GM18870 (cell line): ENCODE measurements around the gene KIF12.

Experiments used
- ATAC-seq: cut with Tn5 transposase; IDR thresholded peaks from one replicate; pipeline ENCODE4 v1.9.1; 2021; ENCODE audit warnings: moderate library complexity; ENCODE audit not compliant: unreplicated experiment

Gene KIF12

GRCh38 chr9:114123031-114123977, 24.2 kb upstream of the KIF12 start:
- ATAC-seq = no peak

DNA sequence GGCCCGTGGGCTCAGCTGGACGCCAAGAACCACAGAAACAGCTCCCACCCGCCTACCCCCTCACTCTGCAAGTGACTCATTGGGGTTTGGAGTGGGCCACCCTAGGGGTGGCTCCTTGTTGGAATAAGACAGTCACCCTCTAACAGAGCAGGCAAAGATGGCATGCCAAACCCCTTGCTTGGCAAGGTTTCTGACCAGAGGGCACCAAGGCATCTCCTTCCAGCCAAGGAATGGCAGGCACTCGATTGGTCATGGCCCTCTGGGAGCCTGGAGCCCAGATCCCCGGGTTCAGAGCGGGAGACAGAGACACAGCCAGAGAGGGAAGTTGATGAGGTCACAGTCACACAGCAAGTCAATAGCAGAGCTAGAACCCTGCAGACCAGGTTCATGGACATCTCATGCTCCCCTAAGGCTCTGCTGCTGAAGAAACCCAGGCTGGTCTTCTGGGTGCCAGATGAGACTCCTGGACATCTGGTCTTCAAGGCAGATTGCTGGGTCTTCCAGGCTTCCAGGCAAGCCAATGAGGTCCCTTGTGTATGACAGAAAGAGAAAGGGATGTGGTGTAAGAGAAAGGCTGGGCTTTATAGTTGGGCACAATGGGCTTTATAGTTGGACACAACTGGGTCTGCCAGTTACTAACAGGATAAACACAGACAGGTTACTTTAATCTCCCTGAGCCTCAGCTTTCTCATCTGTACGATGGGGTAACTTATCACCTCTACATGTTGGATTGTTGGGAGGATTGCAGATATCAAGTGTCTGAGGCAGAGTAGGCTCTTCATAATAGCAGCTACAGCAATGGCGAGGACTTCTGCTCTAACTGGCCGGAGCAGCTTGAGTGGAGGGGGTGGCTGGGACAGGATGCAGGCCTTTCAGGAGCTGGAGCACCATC, 23.3 kb upstream of the KIF12 start:
- ATAC-seq = no peak

GRCh38 chr9:114121227-114122135, 22.4 kb upstream of the KIF12 start:
- no peak for ATAC-seq

DNA sequence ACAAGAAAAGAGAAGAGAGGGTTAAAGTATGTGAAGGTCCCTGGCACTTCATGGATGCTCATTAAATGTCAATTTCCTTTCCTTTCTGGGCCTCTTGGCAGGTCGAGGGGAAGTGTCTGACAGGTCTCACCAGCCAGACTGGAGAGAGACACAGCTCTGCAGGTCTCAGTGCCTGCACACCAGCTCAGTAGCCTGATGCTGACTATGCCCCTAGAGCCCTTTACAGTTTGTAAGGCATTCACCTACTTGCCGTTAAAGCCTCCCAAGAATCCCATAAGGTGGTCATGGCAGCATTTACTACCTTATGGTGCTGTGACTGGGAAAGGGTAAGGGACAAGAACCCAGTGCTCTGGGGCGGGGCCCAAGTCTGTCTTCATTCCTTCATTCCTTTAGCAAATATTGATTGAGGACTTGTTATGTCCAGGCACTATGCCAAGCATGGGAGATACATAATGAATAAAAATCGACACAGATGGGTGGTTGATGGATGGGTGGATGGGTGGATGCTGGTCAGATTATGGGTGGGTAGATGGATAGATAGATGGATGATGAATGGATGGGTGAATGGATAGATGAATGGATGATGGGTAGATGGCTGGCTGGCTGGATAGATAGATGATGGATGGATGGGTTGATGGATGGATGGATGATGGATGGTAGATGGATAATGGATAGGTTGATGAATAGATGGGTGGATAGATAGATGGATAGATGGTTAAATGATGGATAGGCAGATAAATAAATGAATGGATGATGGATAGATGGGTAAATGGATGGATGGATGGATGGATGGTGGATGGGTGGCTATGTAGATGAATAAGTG, 21.3 kb upstream of the KIF12 start:
- no peak for ATAC-seq

GRCh38 chr9:114119242-114120191, 20.4 kb upstream of the KIF12 start:
- no peak for ATAC-seq

GRCh38 chr9:114117996-114118830, 19.1 kb upstream of the KIF12 start:
- no peak for ATAC-seq

DNA sequence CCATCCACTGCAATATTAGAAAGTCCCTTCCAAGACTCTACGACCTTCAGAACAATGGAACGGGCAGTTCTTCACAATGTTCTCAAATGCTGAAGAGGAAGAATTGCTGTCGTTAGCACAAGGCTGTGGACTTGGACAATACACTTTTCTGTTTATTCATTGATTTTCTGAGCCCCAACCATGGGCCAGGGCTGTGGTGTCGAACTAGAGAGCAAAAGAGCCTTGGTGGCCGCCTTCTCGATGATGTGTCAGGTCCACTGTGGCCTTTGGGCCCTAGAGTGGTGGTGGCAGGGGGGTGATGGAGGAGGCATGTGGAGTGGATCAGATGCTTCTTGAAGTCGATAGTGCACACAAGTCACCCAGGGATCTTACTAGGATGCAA, 18.5 kb upstream of the KIF12 start:
- ATAC-seq = no peak

DNA sequence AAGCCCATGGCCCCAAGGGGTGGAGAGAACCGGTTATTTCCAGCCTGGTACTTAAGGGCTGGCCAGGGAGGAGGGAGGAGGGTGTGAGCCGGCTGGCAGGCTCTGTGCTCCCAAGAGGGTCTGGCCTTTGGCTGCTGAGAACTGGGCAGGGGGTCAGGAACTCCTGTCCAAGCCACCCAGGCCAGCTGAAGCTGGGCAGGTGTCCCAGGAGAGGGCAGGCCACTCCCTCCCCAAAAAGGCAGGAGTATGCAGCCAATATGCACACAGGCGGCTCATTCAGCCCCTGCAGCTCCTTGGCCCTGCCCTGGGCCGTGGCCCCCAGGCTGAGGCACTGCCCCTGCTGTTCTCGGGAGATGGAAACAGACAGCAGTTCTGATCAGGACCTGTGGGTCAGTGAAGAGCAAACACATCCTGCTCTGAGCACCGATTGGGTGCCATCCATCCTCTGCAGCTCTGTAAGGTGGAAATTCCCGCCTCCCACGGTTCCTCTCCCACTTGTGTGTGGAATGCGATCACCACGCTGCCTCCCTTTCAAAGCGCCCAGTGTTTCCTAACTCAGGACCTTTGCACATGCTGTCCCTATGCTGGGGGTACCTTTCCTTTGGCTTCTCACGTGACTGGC, 17.1 kb upstream of the KIF12 start:
- ATAC-seq = no peak

- ATAC-seq = no peak
Observed at GRCh38 chr9:114115654-114116125, 16.6 kb upstream of the KIF12 start.

DNA sequence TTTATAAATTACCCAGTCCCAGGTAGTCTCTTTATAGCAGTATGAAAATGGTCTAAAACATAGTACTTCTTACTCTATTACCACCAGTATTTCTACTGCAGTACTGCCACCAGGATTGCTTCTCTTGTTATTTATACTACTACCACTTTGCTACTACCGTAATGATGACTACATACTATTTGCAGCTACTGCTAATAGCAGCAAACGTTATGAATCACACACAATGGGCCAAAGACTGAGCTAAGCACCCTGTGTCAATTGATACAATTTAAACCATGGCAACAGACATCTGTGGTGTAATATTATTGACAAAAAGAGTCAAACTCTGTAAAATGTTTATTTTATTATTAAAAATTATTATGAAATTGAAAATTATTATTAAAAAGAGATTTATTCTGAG, 15.3 kb upstream of the KIF12 start:
- no peak for ATAC-seq

DNA sequence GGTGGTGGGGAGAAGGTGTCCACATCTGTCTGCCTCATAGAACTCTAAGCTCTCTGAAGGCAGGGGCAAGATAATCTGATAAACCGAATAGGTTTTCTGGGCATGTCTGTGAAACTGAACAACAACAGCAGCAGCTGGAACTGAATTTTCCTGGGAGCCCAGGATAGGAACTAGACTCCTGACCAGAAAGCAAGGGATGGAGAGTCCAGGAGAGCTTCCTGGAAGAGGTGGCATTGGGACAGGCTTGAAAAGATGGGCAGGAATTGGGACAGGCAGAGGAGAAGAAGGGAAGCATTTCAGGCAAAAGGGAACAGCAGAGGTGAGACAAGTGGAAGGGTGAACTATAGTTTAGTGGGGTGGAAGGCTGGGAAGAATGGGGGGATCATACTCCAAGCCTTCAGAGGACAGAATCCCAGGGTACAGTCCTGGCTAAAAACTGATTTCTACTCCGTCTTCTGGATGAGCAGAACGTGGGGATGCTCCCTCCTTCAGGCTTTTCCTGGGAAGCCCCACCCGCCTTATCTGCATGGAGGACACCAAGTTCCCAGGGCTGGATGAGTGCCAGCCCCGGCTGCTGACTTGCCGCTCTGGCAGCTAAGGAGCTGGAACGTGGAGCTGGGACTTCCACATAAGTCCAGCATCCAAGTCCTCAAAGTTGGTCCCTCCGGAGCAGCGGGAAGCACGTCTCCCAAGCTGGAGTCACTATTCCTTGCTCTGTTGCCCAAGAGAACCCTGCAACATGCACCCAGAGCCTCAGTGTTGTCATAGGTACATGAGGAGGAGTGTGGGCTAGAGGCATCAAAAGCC, 13.9 kb upstream of the KIF12 start:
- no peak for ATAC-seq

DNA sequence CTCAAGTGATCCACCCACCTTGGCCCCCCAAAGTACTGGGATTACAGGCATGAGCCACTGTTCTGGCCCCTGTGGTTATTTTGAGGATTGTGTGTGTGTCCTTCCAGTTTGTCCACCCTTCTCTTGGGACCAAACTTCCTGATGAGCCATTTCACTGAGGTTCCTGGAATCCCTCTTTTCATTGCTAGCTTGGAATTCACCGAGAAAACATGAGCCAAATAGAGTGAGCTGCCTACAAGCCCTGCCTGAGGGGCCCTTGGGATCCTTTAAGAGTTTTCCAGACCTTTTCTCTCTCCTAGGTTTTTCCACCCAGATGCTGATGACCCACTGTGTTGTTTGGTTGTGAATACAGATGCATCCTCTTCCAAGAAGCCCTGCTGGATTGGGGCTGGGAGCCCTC, 13.2 kb upstream of the KIF12 start:
- no peak for ATAC-seq

DNA sequence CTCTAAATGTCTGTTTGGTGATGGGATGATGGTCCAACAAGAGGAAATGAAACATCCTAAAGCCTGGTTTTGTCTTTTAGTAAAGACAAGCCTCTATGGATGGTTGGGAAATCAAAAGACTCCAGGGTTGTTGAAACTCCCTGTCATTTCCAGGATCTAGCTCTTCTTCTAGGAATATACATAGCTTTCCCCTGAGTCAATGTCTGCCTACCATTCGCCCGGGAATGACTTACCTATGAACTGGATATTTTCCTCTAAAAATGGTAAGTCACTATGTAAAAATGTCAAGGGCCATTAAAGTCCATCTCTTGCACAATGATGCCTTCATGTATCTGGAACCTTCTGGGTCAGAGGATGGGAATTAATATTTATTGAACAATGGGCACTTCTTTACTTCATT, 11.1 kb upstream of the KIF12 start:
- ATAC-seq = no peak

GRCh38 chr9:114109124-114109523, 10.0 kb upstream of the KIF12 start:
- ATAC-seq = no peak

DNA sequence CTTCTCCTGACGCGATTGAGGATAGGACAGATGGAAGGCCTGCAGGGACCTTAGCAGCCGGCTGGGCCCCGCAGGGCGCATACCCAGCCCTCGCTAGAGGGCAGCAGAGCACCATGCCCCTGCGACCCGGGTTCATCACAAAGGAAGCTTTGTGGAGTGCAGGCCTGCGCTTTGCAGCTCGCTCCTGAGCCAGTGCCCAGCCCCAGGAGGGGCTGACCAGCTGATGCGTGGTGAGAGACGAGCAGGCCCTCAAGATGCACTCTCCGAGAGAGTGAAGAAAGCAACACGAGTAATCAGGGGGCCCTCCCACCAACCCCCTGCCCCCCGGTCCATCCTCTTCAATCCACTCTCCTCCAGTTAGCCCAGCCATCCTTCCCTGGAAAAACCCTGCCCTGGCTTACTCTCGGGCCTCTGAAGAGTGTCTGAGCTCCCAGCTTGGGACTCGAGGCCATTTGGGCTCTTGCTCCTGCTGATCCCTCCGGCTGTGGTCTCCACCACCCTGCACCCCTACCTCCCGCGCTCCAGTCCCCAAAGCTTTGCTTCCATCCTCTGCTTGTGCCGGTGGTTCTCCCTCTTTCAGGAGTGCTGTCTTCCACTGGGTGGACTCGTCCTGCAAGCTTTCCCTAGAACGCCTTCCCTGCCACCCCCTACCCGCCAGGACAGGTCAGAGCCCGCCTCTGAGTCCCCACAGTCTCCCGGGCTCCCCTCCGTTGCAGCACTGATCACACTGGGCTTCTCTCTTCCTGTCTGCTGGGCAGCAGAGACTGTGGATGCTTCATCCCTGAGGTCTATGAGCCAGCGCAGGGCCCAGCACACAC, 9.1 kb upstream of the KIF12 start:
- ATAC-seq = no peak
